BJ (cell line): Measurements from ENCODE around the gene KDM6A. TPM values are rescaled to one million over a fixed set of nuclear protein-coding genes. Genes with fewer than 3 reads are reported as not detected.

Source experiments
- CTCF ChIA-PET: fragments of 350-600 bp; formaldehyde crosslinking; extraction: SDS; loops from one replicate; lab custom pipeline; 2021; ENCODE audit warnings: antibody characterized with exemption, inconsistent platforms; lab: Yijun Ruan, JAX
- POLR2A ChIA-PET: fragments of 300-600 bp; sonication (Branson Sonifier 250); formaldehyde crosslinking; extraction: SDS; loops from one replicate; lab custom pipeline; 2021; ENCODE audit warnings: antibody characterized with exemption; lab: Charles Lee
- DNase-seq: peaks from one replicate; pipeline ENCODE4 v3.0.0-alpha.2; 2011; ENCODE audit warnings: low read depth
- H3K27me3 ChIP-seq: 2 replicates; pipeline ENCODE4 v1.6.0; 2011; ENCODE audit warnings: low read length; ENCODE audit not compliant: control insufficient read depth, insufficient read depth
- H3K36me3 ChIP-seq: 2 replicates; pipeline ENCODE4 v1.5.1; 2011; ENCODE audit warnings: low read length; ENCODE audit not compliant: control insufficient read depth, insufficient read depth
- H3K4me3 ChIP-seq: 2 replicates; pipeline ENCODE4 v1.5.1; 2011; ENCODE audit warnings: low read depth, mild to moderate bottlenecking, control low read depth, low read length
- CTCF ChIP-seq: IDR thresholded peaks from 2 replicates; pipeline ENCODE4 v1.5.1; 2011; ENCODE audit warnings: low read depth, mild to moderate bottlenecking, control low read depth, inconsistent platforms, low read length, moderate library complexity; ENCODE audit not compliant: insufficient read depth
- polyA plus RNA-seq: library from polyadenylated mRNA; depleted of rRNA; stranded (reverse); fragments of >200 nt; gene quantifications from 2 replicates; pipeline ENCODE4 v1.2.3, GENCODE V29; 2011

The KDM6A gene
- polyA plus RNA-seq, 1 experiment = 5.4 TPM

GRCh38 chrX:44972132-44972531 lies 99.1 kb downstream of the KDM6A start:
- no peak for DNase-seq
- CTCF ChIA-PET = no interaction called here
- POLR2A ChIA-PET = no interaction called here

GRCh38 chrX:44973420-44973932 lies 100.5 kb downstream of the KDM6A start:
- ChIA-PET CTCF (no interaction called here), POLR2A (no interaction called here)
- no peaks in the 10 kb centered on the region for H3K36me3 ChIP-seq
- no peak for DNase-seq
- no peak for TF ChIP-seq CTCF
- H3K4me3 ChIP-seq = no peak overlapping the region
- no peaks in the 10 kb centered on the region for H3K27me3 ChIP-seq

More at GRCh38 chrX:44972132-44972531, 99.1 kb downstream of the KDM6A start:
- Histone ChIP-seq H3K4me3 (no peak overlapping the region), H3K36me3 (no peaks in the 10 kb centered on the region), H3K27me3 (no peaks in the 10 kb centered on the region)
- no peak for TF ChIP-seq CTCF

GRCh38 chrX:44974451-44974850 lies 101.5 kb downstream of the KDM6A start:
- DNase-seq = no peak
- Histone ChIP-seq H3K36me3 (no peaks in the 10 kb centered on the region), H3K27me3 (no peaks in the 10 kb centered on the region), H3K4me3 (no peak overlapping the region)
- ChIA-PET CTCF (no interaction called here), POLR2A (no interaction called here)
- TF ChIP-seq CTCF = no peak

- DNase-seq = no peak
- Histone ChIP-seq H3K27me3 (no peaks in the 10 kb centered on the region), H3K36me3 (no peaks in the 10 kb centered on the region), H3K4me3 (no peak overlapping the region)
- ChIA-PET CTCF (interaction anchor here (0.5 kb wide), 1 partner anchor 414 kb away, joined by 3 read pairs; no protein-coding TSS in a partner anchor), POLR2A (interaction anchor here (0.7 kb wide), 1 partner anchor 13 kb away, joined by 4 read pairs; no protein-coding TSS in a partner anchor)
- TF ChIP-seq CTCF = no peak
Measured at GRCh38 chrX:44975666-44976263, 102.8 kb downstream of the KDM6A start.

GRCh38 chrX:44978976-44979375 lies 106.0 kb downstream of the KDM6A start:
- Histone ChIP-seq H3K36me3 (no peaks in the 10 kb centered on the region), H3K4me3 (no peak overlapping the region), H3K27me3 (no peaks in the 10 kb centered on the region)
- no peak for TF ChIP-seq CTCF
- CTCF ChIA-PET = no interaction called here
- DNase-seq = no peak
- POLR2A ChIA-PET = no interaction called here
